Loucy (cell line): ENCODE data around the gene SMARCA5.

Source experiments
- CTCF ChIP-seq: fragments of 200-600 bp; sonication (generic); conservative IDR thresholded peaks from 2 replicates; pipeline ENCODE4 v1.5.1; 2014; ENCODE audit warnings: mild to moderate bottlenecking, antibody characterized with exemption, low read length
- EZH2phosphoT487 ChIP-seq: fragments of 200-600 bp; IDR thresholded peaks from 2 replicates; pipeline ENCODE4 v1.6.1; 2018; ENCODE audit warnings: antibody characterized with exemption, mild to moderate bottlenecking, moderate library complexity, borderline replicate concordance

GRCh38 chr4:143585548-143585947 lies 72.0 kb downstream of the SMARCA5 start:
- TF ChIP-seq CTCF: no peak
- no peak for TF ChIP-seq EZH2phosphoT487
